HG03469 (cell line): ENCODE results near the gene ACADL.

Experiments used
- ATAC-seq: cut with Tn5 transposase; IDR thresholded peaks from one replicate; pipeline ENCODE4 v1.9.1; 2021; ENCODE audit warnings: mild to moderate bottlenecking, moderate library complexity, moderate number of reproducible peaks; ENCODE audit not compliant: unreplicated experiment

The ACADL gene

GRCh38 chr2:210224941-210225672, at the start of gene ACADL:
Gene ACADL (minus strand): TSS chr2:210225447. CDS start chr2:210225263, 184 bp downstream.
- no peak for ATAC-seq

GRCh38 chr2:210271300-210271699, 46.1 kb upstream of the ACADL start:
- no peak for ATAC-seq

DNA sequence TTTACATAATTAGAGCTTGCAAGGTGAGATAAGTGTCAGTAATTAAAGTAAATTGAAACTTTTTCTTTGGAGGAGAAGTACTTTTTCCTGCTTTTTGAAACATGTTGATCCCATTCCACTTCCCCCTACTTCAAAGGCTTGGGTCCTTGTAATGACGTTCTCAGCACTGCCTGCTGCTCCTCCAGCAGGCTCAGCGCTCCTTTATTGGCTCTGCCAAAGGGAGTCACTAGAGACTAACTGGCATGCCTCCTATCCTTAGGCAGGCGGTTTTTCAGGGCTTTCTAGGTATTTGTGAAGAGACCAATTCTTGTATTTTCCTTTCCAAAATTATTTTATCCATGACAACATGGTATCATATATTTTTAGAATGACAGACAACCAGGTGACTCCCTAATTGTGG, 43.9 kb upstream of the ACADL start:
- no peak for ATAC-seq

DNA sequence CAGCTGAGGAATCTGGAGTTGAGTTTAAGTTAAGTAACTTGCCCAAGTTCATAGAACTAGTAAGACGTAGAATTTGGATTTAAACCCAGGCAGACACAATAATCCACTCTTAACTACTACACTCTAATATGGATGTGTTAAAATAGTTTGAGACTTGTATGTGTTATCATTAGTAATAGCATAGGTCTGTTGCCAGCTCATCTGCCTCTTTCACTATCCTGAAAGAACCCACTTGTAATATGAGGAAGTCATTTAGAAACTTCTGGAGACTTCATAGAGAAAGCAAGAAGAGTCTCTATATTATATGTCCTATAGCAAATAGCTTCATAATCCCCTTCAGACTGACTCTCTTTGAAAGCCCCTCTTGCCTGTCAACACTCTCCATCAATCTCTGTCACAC, 43.0 kb upstream of the ACADL start:
- ATAC-seq, result no peak

DNA sequence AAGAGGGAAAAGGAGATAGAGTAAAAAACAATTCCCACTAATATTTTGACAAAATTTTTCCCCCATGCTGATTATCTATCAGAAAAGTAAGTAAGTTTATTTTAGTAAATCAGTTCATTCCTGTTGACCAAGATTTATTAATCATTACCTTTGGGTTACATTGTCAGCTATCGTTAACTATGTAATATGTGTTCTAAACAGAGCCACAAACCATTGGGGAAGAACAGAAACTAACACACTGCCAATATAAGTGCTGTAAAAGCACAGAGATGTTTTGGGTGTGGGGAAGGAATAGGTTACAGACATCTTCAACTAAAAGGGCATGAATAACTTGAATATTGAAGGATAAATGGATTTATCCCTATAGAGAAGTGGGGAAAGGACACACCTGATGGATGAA, 42.5 kb upstream of the ACADL start:
- ATAC-seq, result no peak

- no peak for ATAC-seq
Measured at GRCh38 chr2:210264282-210264681, 39.0 kb upstream of the ACADL start.

- no peak for ATAC-seq
Measured at GRCh38 chr2:210263841-210264240, 38.6 kb upstream of the ACADL start.

GRCh38 chr2:210262036-210262435, 36.8 kb upstream of the ACADL start:
- no peak for ATAC-seq

GRCh38 chr2:210259687-210260086, 34.4 kb upstream of the ACADL start:
- no peak for ATAC-seq

DNA sequence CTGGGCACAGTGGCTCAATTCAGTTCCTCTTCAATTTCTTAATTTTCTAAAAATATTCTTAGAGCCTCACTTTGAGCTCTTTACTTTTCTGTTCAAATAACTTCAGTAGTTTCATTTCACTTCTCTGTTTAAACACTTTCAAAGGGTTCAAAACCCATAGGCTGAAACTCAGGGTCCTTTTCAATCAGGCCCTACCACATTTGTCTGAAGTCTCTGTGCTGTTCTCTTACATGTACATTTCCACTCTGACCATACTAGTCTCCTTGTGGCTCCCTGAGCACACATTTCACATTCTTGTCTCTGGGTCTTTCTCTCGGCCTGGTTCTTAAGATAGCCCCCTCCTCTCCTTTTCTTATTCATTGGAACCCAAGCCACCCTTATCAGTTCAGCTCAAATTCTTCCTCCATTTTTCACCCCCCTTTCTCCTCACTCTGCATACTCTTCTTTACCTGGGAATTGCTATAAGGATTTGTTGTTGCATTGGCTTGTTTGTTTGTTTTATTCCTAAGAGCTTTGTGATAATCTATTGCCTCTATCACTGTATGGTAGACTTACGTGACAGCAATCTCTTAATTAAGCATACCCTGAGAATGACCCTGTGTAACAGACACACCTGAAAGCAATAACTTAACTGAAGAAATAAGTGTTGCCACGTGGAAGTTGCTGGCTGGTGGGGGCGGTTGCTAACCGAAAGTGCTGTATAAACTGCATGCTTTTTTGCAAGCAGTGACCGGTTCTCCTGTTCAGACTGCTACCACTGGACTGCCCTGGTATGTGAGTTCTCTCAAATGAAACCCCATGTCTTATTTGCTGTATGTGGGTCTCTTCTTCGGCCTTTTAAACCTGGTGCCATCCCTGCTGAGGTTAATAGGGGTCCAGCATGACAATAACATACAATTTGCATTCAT, 27.7 kb upstream of the ACADL start:
- no peak for ATAC-seq

DNA sequence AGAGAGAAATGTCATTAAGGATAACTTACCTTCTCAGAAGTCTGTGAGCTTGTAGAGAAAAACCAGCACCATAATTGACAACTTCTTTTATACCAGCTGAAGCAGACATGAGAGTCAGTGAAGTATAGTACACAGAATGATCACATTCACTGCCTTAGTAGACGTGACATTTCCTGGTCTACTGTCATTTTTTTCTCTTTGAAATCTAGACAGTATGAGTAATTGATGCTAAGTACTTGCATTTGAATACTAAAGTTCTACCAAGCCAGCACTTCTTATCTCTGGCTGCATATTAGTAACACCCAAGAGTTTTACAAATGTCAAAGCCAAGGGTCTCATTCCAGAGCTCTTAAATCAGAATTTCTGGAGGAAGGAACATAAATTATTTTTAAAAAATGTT, 25.4 kb upstream of the ACADL start:
- no peak for ATAC-seq

- no peak for ATAC-seq
Measured at GRCh38 chr2:210233487-210233886, 8.2 kb upstream of the ACADL start.

GRCh38 chr2:210230984-210231383, 5.7 kb upstream of the ACADL start:
- ATAC-seq, result no peak

DNA sequence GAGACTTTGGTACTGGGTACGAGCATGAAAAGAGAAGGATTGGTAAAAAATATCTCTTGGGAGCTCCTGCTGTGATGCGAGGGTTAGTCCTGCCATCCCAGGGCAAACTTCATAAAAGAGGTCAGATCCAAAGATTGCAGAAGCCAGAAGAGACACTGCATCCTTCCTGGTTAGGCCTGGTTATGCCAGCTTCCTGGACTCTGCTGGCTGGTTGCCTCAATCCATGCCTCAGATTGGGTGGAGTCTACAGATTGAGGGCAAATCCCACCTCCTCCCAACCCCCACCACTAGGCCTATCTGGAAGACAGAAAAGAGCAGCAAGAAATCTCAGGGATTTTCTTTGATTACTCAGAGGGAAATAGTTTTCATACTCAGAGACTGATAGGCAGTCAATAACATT, 5.3 kb upstream of the ACADL start:
- ATAC-seq, result no peak

GRCh38 chr2:210228586-210228985, 3.3 kb upstream of the ACADL start:
- ATAC-seq, result no peak

DNA sequence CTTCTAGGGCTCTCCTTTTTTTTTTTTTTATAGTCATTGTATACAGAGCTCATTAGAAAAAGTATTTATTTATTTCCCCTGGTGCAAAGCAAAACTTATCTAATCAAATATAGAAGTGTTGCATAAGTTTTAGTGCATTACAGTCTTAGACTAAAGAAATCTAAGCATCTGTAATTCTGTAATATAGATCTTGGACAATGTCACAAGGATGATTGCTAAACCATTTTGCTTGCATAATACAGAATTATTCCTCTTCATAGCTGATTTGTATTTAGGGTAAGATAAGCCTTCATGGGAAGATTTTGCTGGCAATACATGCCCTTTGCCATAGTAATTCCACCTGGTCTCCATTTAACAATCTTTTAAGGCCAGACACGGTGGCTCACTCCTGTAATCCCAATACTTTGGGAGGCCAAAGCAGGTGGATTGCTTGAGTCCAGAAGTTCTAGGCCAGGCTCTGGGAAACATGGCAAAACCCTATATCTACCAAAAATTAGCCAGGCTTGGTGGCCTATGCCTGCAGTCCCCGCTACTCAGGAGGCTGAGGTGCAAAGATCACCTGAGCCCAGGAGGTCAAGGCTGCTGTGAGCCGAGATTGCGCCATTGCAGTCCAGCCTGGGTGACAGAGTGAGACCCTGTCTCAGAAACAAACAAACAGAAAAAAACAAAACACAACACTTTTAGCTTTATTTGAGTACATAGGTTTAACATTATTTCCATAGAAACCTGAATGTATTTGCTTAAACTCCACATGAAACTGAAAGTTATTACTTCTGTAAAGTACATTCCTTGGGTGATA, 2.2 kb upstream of the ACADL start:
- no peak for ATAC-seq

DNA sequence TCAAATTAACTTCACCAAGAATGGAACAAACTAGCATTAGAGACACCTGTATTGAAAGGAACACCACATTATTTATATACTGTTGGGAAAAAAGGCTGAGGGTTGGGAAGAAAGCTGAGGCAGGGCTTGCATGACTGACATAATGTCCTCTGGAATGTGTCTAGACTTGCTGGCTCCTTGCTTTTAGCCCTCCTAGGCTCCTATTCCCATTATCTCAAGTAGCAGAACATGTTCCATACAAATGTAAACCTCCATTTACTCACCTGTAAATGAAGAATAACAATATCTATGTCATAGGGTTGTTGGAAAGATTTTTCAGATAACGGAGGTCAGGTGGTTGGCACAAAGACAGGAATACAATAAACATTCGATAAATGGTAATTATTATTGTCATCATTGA, 976 bp upstream of the ACADL start:
- no peak for ATAC-seq

DNA sequence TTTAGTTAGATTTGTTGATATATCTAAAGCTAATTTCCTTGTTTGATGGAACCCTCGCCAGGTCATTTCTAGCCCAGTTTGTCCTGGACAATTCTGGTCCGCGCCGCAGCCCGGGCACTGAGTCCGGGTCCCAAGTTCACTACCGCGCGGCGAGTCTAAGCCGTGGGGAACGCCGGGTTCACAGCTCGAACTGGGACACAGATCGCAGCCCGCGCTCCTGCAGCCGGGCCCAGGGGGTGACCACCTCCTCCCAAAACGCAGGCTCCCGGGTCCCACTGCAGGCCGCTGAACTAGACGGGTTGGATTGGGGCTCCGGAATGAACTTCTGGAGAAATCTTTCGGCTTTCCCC, 681 bp downstream of the ACADL start:
- no peak for ATAC-seq

GRCh38 chr2:210215120-210215519, 10.1 kb downstream of the ACADL start:
- no peak for ATAC-seq

DNA sequence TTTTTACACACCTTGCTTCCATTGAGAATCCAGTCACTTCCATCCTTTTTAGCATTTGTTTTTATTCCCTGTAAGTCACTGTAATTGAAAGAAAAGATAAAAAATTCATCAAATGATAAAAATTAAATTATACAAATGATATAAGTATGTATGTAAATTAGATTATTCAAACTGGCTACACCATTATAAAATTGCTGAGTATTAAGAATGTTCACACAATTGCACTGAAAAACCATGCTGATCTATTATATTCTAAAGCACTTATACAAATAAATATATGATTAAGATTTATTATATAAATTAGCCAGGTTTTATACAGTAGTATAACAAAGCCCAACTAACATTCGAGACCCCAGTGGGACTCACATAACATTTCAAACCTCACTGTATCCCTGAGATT, 15.1 kb downstream of the ACADL start:
- ATAC-seq, result no peak

- ATAC-seq, result no peak
Measured at GRCh38 chr2:210207929-210208328, 17.3 kb downstream of the ACADL start.
